Erythroblast (primary cell): ENCODE results near the gene EEIG2.

Experiments used
- GATA1 ChIP-seq: IDR thresholded peaks from 2 replicates; pipeline ENCODE4 v1.6.1; 2011; ENCODE audit warnings: low read depth, mild to moderate bottlenecking, control low read depth, low read length, moderate library complexity
- POLR2A ChIP-seq: IDR thresholded peaks from 2 replicates; pipeline ENCODE4 v1.6.1; 2011; ENCODE audit warnings: mild to moderate bottlenecking, low read length

- TF ChIP-seq POLR2A (no peak), GATA1 (no peak)
Measured at GRCh38 chr1:108531444-108531843, 28.5 kb upstream of the EEIG2 start.
